Measurements from ENCODE around the gene RASIP1.

DNA sequence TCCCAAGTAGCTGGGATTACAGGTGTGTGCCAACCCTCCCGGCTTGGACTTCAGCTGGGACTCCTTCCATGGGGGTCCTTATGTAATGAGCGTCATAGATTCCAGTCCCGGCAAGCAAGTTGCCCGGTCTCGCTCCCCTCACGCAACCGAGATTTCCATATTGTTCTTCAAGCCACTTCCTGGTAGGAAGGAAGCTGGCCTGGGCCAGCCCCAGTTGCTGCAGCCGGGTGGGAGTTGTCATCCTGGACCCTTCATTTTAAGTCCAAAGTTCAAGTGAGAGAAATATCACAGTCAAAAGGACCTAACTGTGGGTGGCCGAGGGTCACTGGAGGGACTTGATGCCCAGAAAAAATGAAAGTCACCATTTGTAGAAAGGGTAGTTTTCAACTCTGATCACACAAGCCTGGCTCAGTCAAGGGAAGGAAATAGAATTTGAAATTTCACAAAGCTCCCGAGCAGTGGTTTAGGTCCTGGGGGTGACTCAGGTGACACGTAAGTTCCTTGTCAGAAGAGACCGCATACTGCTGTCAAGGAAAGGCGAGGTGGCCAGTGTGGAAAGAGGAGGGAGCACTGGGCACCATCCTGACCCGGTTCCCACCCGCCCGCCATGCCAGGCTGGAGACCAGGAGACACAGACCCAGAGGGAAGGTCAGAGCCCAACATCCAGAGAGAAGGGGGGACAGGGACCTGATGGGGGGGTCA lies 20.2 kb upstream of the RASIP1 start:
- TF ChIP-seq POLR2A (IDR thresholded peaks at IDR 0.05) = no peak
- TF ChIP-seq, protein P1, sequence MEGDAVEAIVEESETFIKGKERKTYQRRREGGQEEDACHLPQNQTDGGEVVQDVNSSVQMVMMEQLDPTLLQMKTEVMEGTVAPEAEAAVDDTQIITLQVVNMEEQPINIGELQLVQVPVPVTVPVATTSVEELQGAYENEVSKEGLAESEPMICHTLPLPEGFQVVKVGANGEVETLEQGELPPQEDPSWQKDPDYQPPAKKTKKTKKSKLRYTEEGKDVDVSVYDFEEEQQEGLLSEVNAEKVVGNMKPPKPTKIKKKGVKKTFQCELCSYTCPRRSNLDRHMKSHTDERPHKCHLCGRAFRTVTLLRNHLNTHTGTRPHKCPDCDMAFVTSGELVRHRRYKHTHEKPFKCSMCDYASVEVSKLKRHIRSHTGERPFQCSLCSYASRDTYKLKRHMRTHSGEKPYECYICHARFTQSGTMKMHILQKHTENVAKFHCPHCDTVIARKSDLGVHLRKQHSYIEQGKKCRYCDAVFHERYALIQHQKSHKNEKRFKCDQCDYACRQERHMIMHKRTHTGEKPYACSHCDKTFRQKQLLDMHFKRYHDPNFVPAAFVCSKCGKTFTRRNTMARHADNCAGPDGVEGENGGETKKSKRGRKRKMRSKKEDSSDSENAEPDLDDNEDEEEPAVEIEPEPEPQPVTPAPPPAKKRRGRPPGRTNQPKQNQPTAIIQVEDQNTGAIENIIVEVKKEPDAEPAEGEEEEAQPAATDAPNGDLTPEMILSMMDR (IDR thresholded peaks at IDR 0.05) = no peak
